ENCODE data around the gene SCRN3. TPM values are rescaled to one million over a fixed set of nuclear protein-coding genes. Genes with fewer than 3 reads are reported as not detected.

SCRN3 gene
- total RNA-seq, 1 donor from 2014 or later, result 26.7 TPM

DNA sequence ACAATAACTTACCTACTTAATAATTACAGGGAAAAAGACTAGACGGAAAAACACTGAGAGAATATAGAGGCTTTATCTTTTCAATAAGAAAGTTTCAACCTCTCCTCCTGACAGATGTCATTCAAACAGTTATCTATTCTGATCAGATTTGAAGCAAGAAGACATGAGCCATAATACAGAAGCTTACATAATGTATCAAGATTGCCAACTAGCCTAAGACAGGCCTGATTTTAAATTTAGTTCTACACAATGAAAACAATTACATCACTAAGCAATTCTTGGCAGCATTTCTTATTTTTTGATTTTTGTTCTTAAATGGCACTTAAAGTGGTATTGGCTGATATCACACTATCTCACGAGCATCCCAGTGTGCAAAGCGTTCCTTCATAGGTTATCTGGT is 49.7 kb downstream of the SCRN3 start:
- DNase-seq (ENCODE audit: low spot score), result no peak
- TF ChIP-seq, protein P1, sequence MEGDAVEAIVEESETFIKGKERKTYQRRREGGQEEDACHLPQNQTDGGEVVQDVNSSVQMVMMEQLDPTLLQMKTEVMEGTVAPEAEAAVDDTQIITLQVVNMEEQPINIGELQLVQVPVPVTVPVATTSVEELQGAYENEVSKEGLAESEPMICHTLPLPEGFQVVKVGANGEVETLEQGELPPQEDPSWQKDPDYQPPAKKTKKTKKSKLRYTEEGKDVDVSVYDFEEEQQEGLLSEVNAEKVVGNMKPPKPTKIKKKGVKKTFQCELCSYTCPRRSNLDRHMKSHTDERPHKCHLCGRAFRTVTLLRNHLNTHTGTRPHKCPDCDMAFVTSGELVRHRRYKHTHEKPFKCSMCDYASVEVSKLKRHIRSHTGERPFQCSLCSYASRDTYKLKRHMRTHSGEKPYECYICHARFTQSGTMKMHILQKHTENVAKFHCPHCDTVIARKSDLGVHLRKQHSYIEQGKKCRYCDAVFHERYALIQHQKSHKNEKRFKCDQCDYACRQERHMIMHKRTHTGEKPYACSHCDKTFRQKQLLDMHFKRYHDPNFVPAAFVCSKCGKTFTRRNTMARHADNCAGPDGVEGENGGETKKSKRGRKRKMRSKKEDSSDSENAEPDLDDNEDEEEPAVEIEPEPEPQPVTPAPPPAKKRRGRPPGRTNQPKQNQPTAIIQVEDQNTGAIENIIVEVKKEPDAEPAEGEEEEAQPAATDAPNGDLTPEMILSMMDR (IDR thresholded peaks at IDR 0.05), result no peak
- no peaks in the 10 kb centered on the region for H3K27me3 Mint-ChIP-seq (ENCODE audit: low read depth)
- peaks cover 11% of the 10 kb centered on the region for H3K36me3 Mint-ChIP-seq (ENCODE audit: low read depth)
- H3K27ac Mint-ChIP-seq (ENCODE audit: unreplicated experiment), result peak overlapping the region; percentile 24
- no peak overlapping the region for H3K4me3 Mint-ChIP-seq (ENCODE audit: unreplicated experiment)
- peaks cover 29% of the 10 kb centered on the region for H3K4me1 Mint-ChIP-seq (ENCODE audit: low read depth)
- H3K9me3 Mint-ChIP-seq (ENCODE audit: low read depth), result no peaks in the 10 kb centered on the region

DNA sequence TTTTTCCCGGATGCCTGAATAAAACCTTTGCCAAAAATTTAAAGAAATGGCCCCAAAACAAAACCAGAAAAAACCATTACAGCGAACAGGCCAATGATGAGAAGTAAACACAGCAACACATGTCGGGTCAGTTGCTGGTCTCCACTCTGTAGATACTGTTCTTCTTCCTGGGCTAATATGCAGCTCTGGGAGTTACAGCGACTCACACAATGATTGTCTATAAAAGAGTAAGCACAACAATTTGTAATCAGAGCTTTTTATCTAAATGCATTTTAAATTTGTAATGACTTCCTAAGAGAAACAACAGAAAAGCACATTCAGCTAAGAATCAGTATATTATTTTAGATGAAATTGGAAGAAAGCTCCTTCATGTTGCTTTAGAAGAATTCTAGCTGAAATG is 51.0 kb downstream of the SCRN3 start:
- Mint-ChIP-seq H3K4me1 (ENCODE audit: low read depth) (peaks cover 30% of the 10 kb centered on the region), H3K27ac (ENCODE audit: unreplicated experiment) (no peak overlapping the region), H3K27me3 (ENCODE audit: low read depth) (no peaks in the 10 kb centered on the region), H3K4me3 (ENCODE audit: unreplicated experiment) (no peak overlapping the region), H3K36me3 (ENCODE audit: low read depth) (peaks cover 11% of the 10 kb centered on the region), H3K9me3 (ENCODE audit: low read depth) (no peaks in the 10 kb centered on the region)
- TF ChIP-seq, protein P1 (IDR thresholded peaks at IDR 0.05), result no peak
- no peak for DNase-seq (ENCODE audit: low spot score)

DNA sequence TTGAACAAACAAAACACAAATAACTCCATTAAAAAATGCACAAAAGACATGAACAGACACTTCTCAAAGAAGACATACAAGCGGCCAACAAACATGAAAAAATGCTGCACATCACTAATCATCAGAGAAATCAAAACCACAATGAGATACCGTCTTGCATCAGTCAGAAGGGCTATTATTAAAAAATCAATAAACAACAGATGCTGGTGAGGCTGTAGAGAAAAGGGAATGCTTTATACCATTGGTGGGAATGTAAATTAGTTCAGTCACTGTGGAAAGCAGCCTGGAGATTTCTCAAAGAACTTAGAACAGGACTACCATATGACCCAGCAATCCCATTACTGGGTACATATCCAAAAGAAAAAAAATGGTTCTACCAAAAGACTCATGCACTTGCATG is 53.5 kb downstream of the SCRN3 start:
- TF ChIP-seq, protein P1 (IDR thresholded peaks at IDR 0.05), result no peak
- H3K4me1 Mint-ChIP-seq (ENCODE audit: low read depth), result peaks cover 21% of the 10 kb centered on the region
- peaks cover 16% of the 10 kb centered on the region for H3K36me3 Mint-ChIP-seq (ENCODE audit: low read depth)
- DNase-seq (ENCODE audit: low spot score), result no peak
- no peaks in the 10 kb centered on the region for H3K9me3 Mint-ChIP-seq (ENCODE audit: low read depth)
- no peaks in the 10 kb centered on the region for H3K27me3 Mint-ChIP-seq (ENCODE audit: low read depth)
- H3K27ac Mint-ChIP-seq (ENCODE audit: unreplicated experiment), result no peak overlapping the region
- H3K4me3 Mint-ChIP-seq (ENCODE audit: unreplicated experiment), result no peak overlapping the region

DNA sequence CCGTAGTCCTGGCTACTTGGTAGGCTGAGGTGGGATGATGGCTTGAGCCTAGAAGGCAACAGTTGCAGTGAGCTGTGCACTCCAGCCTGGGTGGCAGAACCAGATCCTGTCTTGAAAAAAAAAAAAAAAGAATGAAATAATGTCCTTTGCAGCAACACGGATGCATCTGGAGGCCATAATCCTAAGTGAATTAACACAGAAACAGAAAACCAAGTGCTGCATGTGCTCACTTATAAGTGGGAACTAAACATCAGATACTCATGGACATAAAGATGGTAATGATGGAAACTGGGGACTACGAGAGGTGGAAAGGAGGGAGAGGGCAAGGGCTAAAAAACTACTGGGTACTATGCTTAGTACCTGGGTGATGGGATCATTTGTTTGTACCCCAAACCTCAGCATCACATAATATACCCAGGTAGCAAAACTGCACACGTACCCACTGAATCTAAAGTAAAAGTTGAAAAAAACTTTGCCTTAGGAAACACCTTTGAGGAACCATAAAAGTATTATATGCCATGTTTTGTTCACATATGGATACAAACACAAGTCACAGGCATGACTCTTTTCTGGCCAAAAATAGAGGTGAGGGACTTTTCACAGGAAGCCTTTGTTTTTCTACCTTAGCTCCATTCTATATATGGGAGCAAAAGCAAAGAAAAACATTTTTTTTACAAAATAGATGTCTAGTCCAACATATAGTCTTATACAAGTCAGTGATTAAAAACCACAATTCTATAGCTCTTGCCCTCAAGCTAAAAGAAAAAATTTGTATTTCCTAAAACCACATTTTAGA is 54.7 kb downstream of the SCRN3 start:
- peaks cover 13% of the 10 kb centered on the region for H3K36me3 Mint-ChIP-seq (ENCODE audit: low read depth)
- no peaks in the 10 kb centered on the region for H3K9me3 Mint-ChIP-seq (ENCODE audit: low read depth)
- H3K4me1 Mint-ChIP-seq (ENCODE audit: low read depth), result peaks cover 16% of the 10 kb centered on the region
- H3K27me3 Mint-ChIP-seq (ENCODE audit: low read depth), result no peaks in the 10 kb centered on the region
- no peak overlapping the region for H3K4me3 Mint-ChIP-seq (ENCODE audit: unreplicated experiment)
- no peak overlapping the region for H3K27ac Mint-ChIP-seq (ENCODE audit: unreplicated experiment)
- DNase-seq (ENCODE audit: low spot score), result no peak
- TF ChIP-seq, protein P1 (IDR thresholded peaks at IDR 0.05), result no peak

DNA sequence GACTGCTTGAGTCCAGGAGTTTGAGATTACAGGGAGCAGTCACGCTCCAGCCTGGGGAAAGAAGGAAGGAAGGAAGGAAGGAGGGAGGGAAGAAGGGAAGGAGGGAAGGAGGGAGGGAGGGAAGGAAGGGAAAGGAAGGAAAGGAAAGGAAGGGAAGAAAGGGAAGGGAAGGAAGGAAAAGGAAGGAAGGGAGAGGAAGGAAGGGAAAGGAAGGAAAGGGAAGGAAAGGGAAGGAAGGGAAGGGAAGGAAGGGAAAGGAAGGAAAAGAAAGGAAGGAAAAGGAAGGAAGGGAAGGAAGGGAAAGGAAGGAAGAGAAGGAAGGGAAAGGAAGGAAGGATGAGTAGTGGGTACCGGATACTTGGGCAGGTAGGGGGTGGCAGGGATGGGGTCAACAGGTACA is 59.0 kb downstream of the SCRN3 start:
- Mint-ChIP-seq H3K27me3 (ENCODE audit: low read depth) (no peaks in the 10 kb centered on the region), H3K27ac (ENCODE audit: unreplicated experiment) (no peak overlapping the region), H3K9me3 (ENCODE audit: low read depth) (no peaks in the 10 kb centered on the region), H3K4me3 (ENCODE audit: unreplicated experiment) (no peak overlapping the region), H3K4me1 (ENCODE audit: low read depth) (peaks cover 16% of the 10 kb centered on the region), H3K36me3 (ENCODE audit: low read depth) (peaks cover 4% of the 10 kb centered on the region)
- TF ChIP-seq, protein P1 (IDR thresholded peaks at IDR 0.05), result no peak
- DNase-seq (ENCODE audit: low spot score), result no peak
